ENCODE results near the gene DPEP3. TPM values are rescaled to one million over a fixed set of nuclear protein-coding genes. Genes with fewer than 3 reads are reported as not detected.

DPEP3 gene
- total RNA-seq, 6 experiments from 2014 or later = 0.10 TPM; not detected in 5

DNA sequence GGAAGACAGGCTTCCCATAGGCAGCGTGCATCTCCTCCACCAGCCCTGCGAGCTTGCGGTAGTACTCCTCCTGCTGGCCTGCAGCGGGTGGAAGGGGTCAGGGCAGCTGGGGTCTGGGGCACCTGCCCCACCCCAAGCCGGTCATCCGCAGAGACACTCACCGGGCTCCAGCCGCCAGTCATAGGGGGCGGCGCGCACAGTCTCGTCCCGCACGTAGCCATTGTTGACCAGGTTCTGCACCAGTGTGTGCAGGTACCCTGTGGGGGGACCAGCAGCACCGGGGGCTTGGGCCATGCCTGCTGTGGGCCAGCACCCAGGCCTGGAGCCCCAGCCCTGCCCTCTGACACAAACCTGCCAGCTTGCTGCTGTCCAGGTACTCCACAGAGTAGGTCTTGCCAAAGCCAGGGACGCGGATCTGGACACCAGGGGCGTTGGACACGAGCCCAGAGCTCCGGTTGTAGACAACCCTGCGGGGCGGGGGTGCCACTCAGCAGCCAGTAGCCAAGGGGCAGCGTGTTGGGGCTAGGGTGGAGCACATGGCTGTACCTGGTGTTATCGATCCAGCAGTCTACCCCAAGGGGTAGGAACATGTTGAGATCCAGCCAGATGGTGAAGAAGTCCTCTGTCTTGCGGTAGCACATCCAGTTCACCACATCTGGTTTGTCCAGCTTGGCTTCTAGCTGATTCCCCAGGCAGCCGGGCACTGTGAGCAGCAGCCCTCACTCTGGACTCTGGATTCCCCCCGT, 37.6 kb downstream of the DPEP3 start:
- TF ChIP-seq POLR2A (IDR thresholded peaks at IDR 0.05) = no peak
- TF ChIP-seq, protein P1, sequence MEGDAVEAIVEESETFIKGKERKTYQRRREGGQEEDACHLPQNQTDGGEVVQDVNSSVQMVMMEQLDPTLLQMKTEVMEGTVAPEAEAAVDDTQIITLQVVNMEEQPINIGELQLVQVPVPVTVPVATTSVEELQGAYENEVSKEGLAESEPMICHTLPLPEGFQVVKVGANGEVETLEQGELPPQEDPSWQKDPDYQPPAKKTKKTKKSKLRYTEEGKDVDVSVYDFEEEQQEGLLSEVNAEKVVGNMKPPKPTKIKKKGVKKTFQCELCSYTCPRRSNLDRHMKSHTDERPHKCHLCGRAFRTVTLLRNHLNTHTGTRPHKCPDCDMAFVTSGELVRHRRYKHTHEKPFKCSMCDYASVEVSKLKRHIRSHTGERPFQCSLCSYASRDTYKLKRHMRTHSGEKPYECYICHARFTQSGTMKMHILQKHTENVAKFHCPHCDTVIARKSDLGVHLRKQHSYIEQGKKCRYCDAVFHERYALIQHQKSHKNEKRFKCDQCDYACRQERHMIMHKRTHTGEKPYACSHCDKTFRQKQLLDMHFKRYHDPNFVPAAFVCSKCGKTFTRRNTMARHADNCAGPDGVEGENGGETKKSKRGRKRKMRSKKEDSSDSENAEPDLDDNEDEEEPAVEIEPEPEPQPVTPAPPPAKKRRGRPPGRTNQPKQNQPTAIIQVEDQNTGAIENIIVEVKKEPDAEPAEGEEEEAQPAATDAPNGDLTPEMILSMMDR (IDR thresholded peaks at IDR 0.05) = no peak
- intact Hi-C loops (cut with DNase I) = no loop called here
- H3K36me3 ChIP-seq = peaks cover 0 to 15% (median 7%) of the 10 kb centered on the region in 4 donors
- H3K9me3 ChIP-seq = no peaks in the 10 kb centered on the region
- ATAC-seq (peak; percentile 29 to 64 (median 62)), DNase-seq (peak; percentile 77 to 96 (median 93))
- no peaks in the 10 kb centered on the region for H3K27me3 ChIP-seq
- H3K4me1 ChIP-seq = peaks cover 0 to 40% (median 14%) of the 10 kb centered on the region in 4 donors
- H3K4me3 ChIP-seq = peak overlapping the region in 2 of 3 donors; percentile 63 to 64
- WGBS (ENCODE audit: insufficient coverage, low coverage, low lambda C conversion rate, missing lambda C conversion rate) = no CpG with 5 or more reads among the region's 27 CpGs
- peak overlapping the region in 2 of 3 donors; percentile 21 to 83 for H3K27ac ChIP-seq

DNA sequence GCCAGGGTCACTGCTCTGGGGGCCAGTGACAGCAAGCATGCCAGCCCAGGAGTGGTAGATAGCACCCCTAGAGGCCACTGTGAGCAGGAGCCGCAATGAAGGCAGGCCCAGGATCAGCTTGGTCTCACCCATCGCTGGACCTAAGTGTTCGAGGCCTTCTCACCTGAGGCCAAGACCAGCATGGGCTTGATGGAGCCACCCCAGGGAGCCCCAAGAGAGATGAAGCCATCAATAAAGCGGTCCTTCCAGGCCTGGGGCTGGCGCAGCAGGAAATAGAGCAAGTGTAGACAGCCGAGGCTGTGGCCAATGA, 38.1 kb downstream of the DPEP3 start:
- WGBS (ENCODE audit: insufficient coverage, low coverage, low lambda C conversion rate, missing lambda C conversion rate) = no CpG with 5 or more reads among the region's 6 CpGs
- Histone ChIP-seq H3K27ac (peak overlapping the region in 2 of 3 donors; percentile 21 to 83), H3K27me3 (no peaks in the 10 kb centered on the region), H3K9me3 (no peaks in the 10 kb centered on the region), H3K4me1 (peaks cover 0 to 45% (median 14%) of the 10 kb centered on the region in 4 donors), H3K4me3 (peak overlapping the region in 2 of 3 donors; percentile 63 to 64), H3K36me3 (peaks cover 0 to 10% (median 4%) of the 10 kb centered on the region in 4 donors)
- TF ChIP-seq POLR2A (IDR thresholded peaks at IDR 0.05) = no peak
- TF ChIP-seq, protein P1 (IDR thresholded peaks at IDR 0.05) = peak; percentile 42 to 61 (median 52)
- DNase-seq = no peak
- intact Hi-C loops (cut with DNase I) = no loop called here
- ATAC-seq = peak; percentile 6 to 33 (median 14)

DNA sequence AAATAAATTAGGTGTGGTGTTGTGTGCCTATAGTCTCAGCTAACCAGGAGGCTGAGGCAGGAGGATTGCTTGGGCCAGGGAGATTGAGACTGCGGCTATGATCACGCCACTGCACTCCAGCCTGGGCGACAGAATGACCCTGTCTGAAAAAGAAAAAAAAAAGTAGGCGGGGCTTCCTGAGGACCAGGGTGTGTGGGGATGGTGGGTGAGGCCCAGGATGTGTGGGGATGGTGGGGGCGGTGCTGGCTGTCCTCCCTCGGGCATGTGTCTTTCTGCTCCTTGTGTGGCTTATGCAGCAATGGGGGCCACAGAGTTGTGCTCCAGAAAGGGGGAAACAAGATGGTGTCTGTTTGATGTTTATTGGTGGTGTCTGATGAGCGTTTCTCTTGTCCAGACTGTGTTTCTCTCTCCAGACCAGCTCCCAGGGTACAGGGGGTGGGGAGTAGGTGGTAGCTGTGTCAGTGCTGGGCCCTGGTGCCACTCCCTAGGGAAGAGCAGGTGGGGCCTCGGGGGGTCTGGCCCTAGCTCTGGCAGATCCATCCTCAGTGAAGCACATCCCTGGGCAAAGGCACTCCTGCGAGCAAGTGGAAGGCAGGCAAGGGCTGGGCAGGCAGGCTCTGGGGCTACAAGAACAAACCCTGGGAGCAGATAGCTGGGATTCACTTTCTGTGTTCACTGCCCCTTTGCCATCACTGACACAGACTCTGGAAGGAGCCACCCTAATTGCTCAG, 38.7 kb downstream of the DPEP3 start:
- peak overlapping the region in 1 of 3 donors; percentile 13 for H3K27ac ChIP-seq
- H3K4me3 ChIP-seq = no peak overlapping the region
- DNase-seq (no peak), ATAC-seq (no peak)
- H3K36me3 ChIP-seq = peaks cover 0 to 5% (median 2%) of the 10 kb centered on the region in 4 donors
- no peak for TF ChIP-seq POLR2A (IDR thresholded peaks at IDR 0.05)
- TF ChIP-seq, protein P1 (IDR thresholded peaks at IDR 0.05) = no peak
- no peaks in the 10 kb centered on the region for H3K27me3 ChIP-seq
- H3K4me1 ChIP-seq = peaks cover 0 to 50% (median 14%) of the 10 kb centered on the region in 4 donors
- WGBS (ENCODE audit: insufficient coverage, low coverage, low lambda C conversion rate, missing lambda C conversion rate) = 70% methylated on average over 8 of the region's 9 CpGs
- no peaks in the 10 kb centered on the region for H3K9me3 ChIP-seq
- intact Hi-C loops (cut with DNase I) = no loop called here

DNA sequence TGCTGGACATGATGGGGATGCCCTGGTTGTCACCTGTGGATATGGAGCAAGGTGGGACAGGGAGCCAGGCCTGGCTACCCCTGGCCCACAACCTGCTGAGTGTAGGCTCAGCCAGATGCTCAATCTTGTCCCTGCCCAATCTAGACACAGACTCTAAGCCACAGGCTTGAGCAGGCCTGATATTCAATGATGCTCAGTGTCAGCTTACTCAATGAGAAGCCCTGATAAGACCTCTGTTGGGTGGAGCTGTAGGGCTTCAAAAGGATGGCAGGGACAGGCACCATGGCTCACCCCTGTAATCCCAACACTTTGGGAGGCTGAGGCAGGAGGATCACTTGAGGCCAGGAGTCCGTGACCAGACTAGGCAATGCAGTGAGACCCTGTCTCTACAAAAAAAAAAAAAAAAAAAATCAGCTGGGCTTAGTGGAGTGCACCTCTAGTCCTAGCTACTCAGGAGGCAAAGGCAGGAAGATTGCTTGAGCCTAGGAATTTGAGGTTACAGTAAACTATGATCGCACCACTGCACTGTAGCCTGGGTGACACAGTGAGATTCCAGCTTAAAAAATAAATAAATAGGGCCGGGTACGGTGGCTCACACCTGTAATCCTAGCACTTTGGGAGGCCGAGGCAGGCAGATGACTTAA, 39.7 kb downstream of the DPEP3 start:
- Histone ChIP-seq H3K36me3 (no peaks in the 10 kb centered on the region), H3K27me3 (no peaks in the 10 kb centered on the region), H3K4me1 (peaks cover 0 to 50% (median 14%) of the 10 kb centered on the region in 4 donors), H3K27ac (no peak overlapping the region), H3K9me3 (no peaks in the 10 kb centered on the region), H3K4me3 (no peak overlapping the region)
- TF ChIP-seq, protein P1 (IDR thresholded peaks at IDR 0.05) = no peak
- TF ChIP-seq POLR2A (IDR thresholded peaks at IDR 0.05) = no peak
- DNase-seq (no peak), ATAC-seq (no peak)
- WGBS (ENCODE audit: insufficient coverage, low coverage, low lambda C conversion rate, missing lambda C conversion rate) = 85% methylated on average over 4 of the region's 5 CpGs
- intact Hi-C loops (cut with DNase I) = no loop called here
